Measurements from ENCODE around the gene LCA5L. TPM values are rescaled to one million over a fixed set of nuclear protein-coding genes. Genes with fewer than 3 reads are reported as not detected.

The LCA5L gene
- total RNA-seq: 0.40 TPM
- long read RNA-seq, partial matches to known transcripts: 0 of 1 reads
- long read RNA-seq, other reads (novel, unspliced or antisense): 1 of 1 reads

DNA sequence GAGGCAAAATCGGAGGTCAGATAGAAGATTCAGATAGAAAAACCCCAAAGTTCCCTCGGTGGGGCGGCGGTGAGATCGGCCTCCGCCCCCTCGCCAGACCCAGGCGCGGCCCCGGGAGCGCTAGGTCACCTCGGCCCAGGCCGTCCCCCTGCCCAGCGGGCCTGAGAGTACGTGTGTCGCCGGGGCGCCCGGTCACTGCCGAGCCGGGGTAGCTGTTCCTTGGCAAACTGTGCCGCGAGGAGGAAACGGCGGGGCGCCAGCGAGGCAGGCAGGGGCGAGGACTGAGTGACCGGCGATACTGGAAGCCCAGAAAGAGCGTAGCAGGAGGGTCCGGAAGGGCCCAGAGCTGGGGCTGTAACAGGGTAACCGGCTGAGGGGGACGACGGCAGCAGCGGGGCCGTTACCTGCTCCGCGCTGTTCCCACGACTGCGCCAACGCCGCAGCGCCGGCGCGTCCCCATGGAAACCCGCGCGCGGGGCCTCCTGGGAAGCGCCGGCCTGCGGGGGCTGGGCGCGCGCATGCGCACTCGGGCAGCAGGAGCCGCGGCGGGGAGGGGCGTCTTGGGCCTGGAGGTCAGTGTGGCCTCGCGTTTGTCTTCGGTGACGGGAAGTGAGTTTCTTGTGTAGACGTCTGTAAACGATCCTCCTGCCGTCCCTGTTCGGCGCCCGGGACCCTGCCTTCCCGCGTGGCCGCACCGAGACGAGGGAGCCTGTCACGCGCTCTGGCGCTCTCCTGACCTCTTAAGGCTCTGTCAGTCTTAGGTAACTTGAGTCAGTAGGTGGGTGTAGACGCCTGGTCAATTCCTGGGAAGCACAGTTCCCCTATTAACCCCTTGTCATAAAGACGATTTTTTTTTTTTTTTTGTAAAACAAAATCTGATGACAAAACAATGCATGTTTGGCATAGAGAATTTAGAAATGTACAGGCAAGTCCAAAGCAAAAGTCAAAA, at the start of gene LCA5L:
Gene LCA5L, minus strand, starts transcription at position 458 of the 949 bp plus-strand sequence. CDS start 17,285 bp downstream, outside the sequence.
- ATAC-seq (peak; percentile 94), DNase-seq (peak; percentile 97)
- intact Hi-C loops (cut with micrococcal nuclease): no loop called here

DNA sequence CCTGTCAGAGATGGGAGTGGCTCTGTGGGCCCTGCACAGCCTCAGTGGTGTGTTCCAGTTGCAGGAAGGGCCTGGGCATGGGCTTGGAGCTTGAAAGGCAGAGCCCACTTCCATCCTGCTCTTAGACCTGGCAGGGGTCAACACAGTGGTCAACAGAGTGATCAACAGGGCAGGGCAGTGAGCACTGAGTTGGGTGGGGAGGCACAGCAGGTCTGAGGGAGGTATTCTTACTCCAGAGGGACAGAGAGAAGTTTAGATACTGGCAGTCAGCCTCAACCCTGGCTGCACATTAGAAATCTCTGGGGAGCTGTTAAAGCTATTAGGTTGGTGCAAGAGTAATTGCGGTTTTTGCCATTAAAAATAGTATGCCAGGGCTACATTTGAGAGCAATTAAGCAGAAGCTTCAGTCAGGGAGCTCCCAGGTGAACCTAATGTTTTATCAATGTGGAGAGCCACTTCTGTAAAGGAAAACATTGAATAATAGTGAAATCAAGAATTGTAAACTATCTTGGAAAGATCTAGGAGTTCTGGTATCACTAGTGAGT, 43.9 kb upstream of the LCA5L start:
- ATAC-seq (no peak), DNase-seq (no peak)
- intact Hi-C loops (cut with micrococcal nuclease): no loop called here

DNA sequence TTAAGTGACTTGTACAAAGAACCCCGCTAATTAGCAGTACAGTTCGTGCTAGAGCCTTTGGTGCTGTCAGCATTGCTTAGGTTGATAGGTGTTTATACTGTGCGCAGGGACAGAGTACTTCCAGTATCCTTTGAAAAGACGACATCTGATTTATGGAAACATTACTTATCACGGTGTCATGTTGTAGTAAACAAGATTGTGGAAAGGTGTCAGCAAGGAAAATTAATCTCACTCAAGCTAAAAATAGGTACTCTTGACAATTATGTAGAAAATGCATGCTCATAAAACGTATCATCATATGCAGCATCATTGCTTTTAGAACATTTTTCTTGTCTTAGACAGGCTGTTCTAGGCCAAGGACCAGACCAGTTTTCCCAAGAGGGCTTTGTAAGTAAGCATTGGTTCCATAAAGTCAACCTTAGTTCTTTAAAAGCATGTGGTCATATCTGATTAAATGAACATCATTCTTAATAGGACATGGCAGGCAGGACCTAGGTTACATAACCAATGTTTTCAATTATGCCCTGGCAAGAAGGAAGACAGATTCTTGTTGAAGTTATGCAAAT, 39.2 kb upstream of the LCA5L start:
- no peak for DNase-seq
- intact Hi-C loops (cut with micrococcal nuclease): no loop called here
- ATAC-seq: peak; percentile 49

DNA sequence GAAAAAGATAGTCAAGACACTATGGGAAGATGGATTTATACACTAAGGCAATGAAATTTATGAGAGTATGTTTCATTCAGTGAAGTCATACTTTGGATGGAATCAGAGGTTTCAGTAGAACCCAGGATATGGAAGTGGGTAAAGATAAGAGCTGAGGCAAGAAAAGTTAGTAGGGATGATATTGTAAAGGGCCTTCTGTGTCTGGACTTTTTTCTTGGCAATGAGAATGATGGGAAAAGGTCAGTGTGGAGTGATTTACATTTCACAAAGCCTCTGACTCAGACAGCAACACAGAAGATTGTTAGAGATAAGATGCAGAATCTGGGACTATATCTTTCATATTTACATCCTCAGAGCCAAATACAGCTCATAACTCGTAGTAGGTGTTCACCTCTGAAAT, 38.3 kb upstream of the LCA5L start:
- DNase-seq (no peak), ATAC-seq (no peak)
- intact Hi-C loops (cut with micrococcal nuclease): no loop called here

DNA sequence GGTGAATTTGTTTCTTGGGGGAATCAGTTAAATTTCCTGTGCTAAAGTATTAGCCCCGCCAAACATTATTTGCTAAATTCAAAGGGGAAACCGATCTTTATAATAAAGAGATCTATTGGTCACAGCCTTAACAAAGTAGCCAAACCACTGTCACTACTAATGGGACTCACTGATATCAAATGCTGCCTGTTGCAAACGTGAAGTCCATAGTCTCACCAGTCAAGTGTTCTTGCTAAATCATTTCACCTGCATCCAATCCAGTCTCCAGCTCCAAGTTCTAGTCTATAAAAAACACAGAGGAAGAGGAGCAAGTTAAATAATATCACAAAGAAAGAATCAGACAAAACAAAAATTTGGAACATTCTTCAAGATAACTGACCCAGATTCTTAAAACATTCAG, 36.3 kb upstream of the LCA5L start:
- peak; percentile 22 for ATAC-seq
- intact Hi-C loops (cut with micrococcal nuclease): no loop called here
- no peak for DNase-seq

DNA sequence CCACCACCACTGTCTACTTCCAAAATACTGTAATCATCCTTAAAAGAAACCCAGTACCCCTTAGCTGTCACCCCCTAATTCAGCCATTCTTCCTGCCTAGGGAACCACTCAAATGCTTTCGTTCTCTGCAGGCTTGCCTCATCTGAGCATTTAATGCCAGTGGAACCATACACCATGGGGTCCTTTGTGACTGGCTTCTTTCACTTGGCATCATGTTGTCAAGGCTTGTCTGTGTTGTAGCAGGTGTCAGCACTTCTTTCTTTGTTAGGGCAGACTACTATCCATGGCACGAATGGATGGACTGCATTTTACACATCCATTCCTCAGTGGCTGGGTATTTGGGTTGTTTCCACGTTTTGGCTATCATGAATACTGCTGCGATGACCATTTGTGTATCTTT, 34.7 kb upstream of the LCA5L start:
- intact Hi-C loops (cut with micrococcal nuclease): no loop called here
- no peak for DNase-seq
- no peak for ATAC-seq

DNA sequence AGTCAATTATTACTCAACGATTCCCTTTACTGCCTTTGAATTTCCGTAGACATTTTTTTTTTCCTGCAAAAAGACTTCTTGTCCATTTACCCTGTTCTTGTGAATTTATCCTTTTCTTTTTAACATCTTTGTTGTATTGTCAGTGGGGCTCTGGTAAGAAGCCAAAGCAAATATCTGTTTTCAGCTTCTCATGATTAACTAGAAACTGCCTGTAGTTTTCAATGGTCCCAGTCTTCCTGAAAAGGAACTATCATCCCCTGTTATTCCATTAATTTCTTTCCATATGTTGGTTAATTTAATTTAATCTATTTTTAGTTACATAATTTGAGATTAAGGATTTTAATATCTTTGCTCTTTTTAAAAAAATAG, 34.2 kb upstream of the LCA5L start:
- DNase-seq (no peak), ATAC-seq (no peak)
- intact Hi-C loops (cut with micrococcal nuclease): no loop called here

DNA sequence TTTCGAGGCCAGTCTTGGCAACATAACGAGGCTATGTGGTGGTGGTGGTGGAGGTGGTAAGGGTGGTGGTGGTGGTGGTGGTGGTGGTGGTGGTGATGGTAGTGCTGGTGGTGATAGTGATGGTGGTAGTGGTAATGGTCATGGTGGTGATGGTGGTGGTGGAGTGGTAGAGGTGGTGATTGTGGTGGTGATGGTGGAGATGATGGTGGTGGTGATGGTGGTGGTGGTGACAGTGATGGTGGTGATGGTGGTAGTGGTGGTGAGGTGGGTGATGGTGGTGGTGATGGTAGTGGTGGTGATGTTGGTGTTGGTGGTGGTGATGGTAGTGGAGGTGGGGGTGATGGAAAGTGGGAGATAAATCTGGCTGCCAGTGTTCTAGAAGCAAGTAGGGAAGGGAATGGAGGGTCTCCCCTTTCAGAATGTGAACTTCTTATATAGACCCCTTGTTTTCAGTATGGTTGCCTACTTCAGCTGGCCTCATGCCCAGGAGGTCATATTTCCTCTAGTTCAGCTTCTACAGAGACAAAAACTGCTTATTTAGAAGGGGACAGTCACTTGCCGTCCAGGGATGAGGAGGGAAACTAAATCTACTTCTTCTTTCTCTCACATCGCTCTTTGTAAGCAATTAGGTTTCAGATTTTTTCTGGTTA, 33.7 kb upstream of the LCA5L start:
- intact Hi-C loops (cut with micrococcal nuclease): no loop called here
- no peak for DNase-seq
- no peak for ATAC-seq

DNA sequence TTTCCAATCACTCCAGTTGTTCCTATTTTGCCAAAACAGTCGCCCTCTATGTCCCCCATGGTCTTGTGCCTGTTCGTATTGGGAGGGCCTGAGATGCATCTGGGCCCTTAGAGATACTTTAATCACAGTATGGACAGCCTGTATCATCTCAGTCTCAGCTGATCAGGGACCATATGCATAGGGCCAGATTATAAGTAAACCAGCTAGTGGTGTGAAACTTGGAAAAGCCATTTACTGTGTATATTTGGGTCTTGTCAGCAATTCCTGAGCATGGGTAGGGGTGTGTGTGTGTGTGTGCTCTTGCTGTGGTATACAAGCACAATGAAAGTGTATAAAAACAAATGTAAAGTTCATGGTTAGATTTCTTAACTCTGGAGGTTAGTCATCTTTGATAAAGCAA, 29.0 kb upstream of the LCA5L start:
- ATAC-seq (no peak), DNase-seq (no peak)

DNA sequence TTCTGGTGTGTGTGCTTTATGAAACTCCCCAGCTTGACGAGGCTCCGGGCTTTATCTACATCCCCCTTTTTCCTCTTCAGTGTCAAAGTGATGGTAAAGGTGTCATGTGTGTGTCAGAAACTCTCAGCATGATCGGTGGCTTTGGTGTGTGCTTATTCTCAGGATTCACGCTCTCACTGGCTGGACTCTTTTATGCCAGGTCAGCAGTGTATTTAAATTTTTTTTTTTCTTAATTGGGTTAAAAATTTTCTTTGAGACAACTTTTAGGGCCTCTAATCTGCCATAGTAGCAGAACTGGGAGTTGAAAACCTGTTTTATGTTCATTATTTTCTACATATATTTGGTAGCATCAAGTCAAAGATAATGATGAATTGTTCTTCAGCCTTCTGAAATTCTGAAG, 27.2 kb upstream of the LCA5L start:
- DNase-seq: no peak
- ATAC-seq: no peak
- intact Hi-C loops (cut with micrococcal nuclease): no loop called here

More for the DNA sequence above, 29.0 kb upstream of the LCA5L start:
- intact Hi-C loops (cut with micrococcal nuclease): no loop called here

DNA sequence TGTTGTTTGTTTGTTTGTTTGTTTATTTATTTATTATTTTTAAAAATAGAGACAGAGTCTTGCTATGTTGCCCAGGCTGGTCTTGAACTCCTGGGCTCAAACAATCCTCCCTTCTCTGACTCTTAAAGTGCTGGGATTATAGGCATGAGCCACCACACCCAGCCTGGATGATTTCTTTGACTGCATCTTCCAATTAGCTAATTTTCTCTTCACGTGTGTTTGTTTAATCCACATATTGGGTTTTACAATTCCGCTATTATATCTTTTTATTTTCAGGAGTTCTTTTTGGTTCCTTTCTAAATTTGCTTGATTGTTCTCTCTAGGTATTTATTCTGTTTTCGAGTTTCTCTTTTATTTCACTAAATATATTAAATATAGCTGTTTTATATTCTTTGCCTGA, 26.0 kb upstream of the LCA5L start:
- ATAC-seq (no peak), DNase-seq (no peak)
- intact Hi-C loops (cut with micrococcal nuclease): no loop called here

DNA sequence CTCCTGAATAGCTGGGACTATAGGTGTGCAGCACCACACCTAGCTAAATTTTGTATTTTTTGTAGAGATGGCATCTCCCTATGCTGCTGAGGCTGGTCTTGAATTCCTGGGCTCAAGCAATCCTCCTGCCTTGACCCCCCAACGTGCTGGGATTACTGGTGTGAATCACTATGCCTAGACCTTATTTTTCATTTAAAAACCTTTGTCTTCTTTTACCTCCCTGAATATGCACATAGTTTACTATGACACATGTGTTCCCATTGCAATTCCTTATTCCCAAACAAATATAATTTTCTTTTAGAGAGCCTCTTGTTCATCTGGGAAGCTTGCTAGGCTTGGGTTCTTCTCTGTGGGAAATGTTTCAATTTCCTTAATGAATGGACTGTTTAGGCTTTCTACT, 23.0 kb upstream of the LCA5L start:
- intact Hi-C loops (cut with micrococcal nuclease): no loop called here

DNA sequence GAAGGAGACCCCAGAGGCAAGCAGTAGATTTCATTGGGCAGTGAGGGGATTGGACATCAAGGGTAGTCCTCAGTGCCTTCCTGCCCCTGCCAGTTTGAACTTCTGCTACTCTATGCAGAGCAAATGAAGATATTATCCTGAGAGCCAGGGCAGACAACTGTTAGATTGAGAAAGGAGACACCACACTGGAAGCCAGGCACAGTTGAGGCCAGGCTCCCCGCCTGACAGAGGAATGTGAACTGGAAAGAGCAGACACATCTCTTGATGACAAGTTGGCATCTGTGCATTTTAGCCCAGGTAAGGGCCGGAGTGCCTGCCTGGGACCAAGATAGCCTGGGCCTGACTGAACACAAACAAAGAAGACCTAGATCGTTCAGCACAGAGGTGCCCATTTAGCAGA, 22.2 kb upstream of the LCA5L start:
- DNase-seq (no peak), ATAC-seq (no peak)
- intact Hi-C loops (cut with micrococcal nuclease): no loop called here

More for the DNA sequence above, 23.0 kb upstream of the LCA5L start:
- no peak for ATAC-seq
- DNase-seq: no peak

DNA sequence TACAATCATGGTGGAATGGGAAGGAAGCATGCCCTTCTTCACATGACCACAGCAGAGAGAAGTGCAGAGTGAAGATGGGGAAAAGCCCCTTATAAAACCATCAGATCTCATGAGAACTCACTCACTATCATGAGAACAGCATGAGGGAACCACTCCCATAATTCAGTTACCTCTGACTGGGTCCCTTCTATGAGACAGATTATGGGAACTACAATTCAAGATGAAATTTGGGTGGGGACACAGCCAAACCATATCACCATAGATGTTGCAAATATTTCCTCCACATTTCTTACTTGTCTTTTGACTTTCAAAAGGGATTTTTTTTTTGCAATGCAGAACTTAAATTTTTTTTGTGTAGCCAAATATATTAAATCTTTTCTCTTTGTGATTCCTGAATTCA, 21.0 kb upstream of the LCA5L start:
- ATAC-seq (no peak), DNase-seq (no peak)
- intact Hi-C loops (cut with micrococcal nuclease): no loop called here

DNA sequence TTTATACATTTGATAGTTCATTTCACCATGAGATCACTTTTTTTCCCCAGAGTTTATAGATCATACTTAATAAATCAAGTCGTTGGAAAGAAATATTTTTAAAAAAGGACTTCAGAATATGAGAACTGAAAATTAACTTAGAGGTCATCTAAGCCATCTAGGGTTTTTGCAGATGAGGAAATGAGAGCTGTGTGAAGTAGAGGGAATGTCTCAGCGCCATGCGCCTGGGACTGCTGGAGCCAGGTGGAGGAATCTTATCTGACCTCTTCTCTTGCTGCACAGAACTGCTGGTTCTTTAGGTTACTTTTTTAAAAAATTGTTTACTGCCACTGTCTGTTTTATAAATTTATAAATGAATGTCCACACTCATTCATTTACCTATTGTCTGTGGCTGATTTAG, 17.7 kb upstream of the LCA5L start:
- intact Hi-C loops (cut with micrococcal nuclease): no loop called here
- ATAC-seq (no peak), DNase-seq (no peak)

DNA sequence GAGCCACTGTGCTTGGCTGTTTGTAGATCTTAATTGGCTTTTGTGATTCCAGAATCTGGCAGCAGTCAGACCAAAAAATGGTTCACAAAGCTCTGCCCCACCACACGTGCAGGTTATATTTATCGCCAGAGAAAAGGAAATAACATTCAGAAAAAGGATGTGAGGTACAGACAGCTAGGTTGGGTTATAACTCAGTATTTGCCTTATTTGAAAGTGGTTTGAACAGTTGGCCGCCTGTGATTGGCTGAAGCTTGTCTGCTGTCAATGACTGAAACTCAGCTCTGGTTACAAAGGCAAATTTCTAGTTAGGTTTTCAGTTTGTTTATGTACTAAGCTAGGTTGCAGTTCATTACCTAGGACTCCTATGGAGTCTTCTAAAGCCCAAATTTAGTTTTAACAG, 15.8 kb upstream of the LCA5L start:
- no peak for DNase-seq
- ATAC-seq: no peak
- intact Hi-C loops (cut with micrococcal nuclease): no loop called here

DNA sequence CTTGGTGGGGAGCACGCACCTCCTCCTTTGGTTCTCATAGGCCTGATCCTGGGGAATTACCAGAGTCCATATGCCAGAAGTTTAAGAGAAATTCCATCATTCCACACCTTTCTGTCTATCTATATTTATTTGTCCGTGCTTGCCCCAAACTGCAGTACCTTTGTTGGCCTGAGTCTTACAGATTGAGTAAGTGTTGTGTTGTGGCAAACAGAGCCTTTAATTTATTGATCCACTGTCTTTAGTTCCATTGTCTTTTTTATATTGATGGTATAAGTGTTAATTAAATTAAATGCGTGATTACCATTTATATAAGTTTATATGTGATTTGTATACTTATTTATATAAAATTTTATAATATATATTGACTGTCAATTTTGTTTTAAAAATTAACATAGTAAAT, 11.1 kb upstream of the LCA5L start:
- no peak for DNase-seq
- intact Hi-C loops (cut with micrococcal nuclease): no loop called here
- no peak for ATAC-seq

DNA sequence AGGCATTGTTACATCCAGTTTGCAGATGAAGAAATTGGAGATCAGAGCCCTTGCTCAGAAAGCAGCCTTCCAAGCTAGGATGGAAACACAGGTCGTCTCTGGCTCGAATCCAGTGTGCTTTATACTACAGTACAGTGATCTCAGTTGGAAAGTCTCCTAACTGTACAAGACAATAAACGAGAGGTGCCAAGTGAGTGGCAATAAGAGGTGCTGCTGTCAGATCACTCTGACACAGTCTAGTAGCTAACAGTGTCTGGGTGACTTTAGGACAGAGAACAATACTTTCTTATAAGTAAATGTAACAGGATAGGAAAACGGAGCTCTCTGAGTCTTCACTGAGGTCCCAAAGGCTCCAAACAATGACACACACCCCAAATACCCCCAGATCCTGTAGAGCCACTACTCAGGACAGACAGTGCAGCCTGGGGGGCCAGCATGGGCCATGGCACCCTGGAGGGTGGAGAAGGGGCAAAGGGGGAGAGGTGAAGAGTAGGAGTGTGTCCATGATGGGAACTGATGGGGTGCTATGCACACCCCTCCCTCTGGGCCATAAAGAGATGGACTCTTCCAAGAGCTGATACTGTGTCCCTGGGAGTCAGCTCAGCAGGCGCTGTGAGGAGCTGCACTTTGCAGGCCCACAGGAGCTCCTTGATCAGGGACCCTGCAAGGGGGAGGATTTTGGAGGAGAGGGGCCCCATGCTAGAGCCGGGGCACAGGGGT, 9.5 kb upstream of the LCA5L start:
- peak; percentile 71 for ATAC-seq
- intact Hi-C loops (cut with micrococcal nuclease): no loop called here
- no peak for DNase-seq

DNA sequence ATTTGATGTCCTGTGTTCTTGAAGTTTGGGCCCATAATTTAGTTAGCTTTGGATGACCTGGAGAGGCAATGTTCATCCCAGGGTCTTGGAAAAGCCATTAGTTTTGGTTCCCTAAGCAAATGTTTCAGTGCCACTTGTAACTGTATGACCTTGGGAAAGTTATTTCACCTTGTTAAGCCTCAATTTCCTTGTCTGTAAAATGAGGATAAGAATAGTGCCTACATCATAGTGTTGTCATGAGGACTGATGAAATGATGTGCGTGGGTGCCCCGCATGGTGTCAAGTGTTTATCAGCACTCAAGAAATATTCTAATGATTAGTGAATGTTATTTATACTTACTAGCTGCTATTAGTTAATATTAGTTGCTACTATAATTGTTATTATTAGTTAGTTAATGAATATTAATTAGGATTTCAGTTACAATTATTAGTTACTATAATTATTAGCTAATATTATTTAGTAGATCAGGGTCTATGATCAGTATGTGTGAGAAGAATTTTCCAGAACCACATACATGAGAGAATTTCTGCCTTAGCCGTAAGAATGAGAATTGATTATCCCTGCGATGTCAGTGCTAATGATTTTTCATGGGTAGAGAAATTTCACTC, 8.1 kb upstream of the LCA5L start:
- intact Hi-C loops (cut with micrococcal nuclease): no loop called here
- no peak for ATAC-seq
- no peak for DNase-seq

Data from left ventricle myocardium superior (tissue), 1 donor.